HCT116 (cell line): ENCODE data around the gene RBBP8NL. TPM values are rescaled to one million over a fixed set of nuclear protein-coding genes. Genes with fewer than 3 reads are reported as not detected.

Experiments
- ATAC-seq: fragments of 200-7000 bp; cut with Tn5 transposase; 2 replicates; pipeline ENCODE4 v1.9.1; 2020; ENCODE audit warnings: mild to moderate bottlenecking, moderate library complexity
- BruUV-seq: library from RNA; stranded (reverse); fragments of 400-500 nt; replicated peaks from 2 replicates; lab custom pipeline; 2021; lab: Mats Ljungman, UMichigan
- CTCF ChIA-PET: fragments of 300-600 bp; sonication (Branson Sonifier 250); formaldehyde crosslinking; loops from one replicate; lab custom pipeline; 2021; ENCODE audit warnings: antibody characterized with exemption; lab: Charles Lee
- POLR2A ChIA-PET: fragments of 300-600, 350-600 bp; sonication (Branson Sonifier 250); formaldehyde crosslinking; loops from one replicate; lab custom pipeline; 2021; ENCODE audit warnings: antibody characterized with exemption; lab: Charles Lee
- RAD21 ChIA-PET, 2 experiments: fragments of 300-600 bp; sonication (Branson Sonifier 250); formaldehyde crosslinking; loops; one replicate each; lab custom pipeline; 2023; ENCODE audit warnings: low total read pairs in 2 of 2; ENCODE audit not compliant: uncharacterized antibody in 2 of 2, unreplicated experiment in 2 of 2, low non-redundant PET in 1 of 2; lab: Charles Lee
- DNase-seq: peaks from one replicate; pipeline ENCODE4 v3.0.0-alpha.2; 2010; ENCODE audit warnings: low read depth, low spot score
- H2AFZ ChIP-seq: fragments of 200-600 bp; shearing (Covaris generic), sonication (generic); 2 replicates; pipeline ENCODE4 v1.6.1; 2017; ENCODE audit warnings: low read depth, mixed run types, mixed read lengths, antibody characterized with exemption, low read length; ENCODE audit not compliant: poor library complexity, severe bottlenecking
- H3K27ac ChIP-seq: 2 replicates; pipeline ENCODE4 v1.5.1; 2012; ENCODE audit warnings: low read depth, low read length
- H3K27me3 ChIP-seq: fragments of 200-600 bp; sonication (generic); 2 replicates; pipeline ENCODE4 v1.6.1; 2016; ENCODE audit warnings: mixed run types, low read length, mixed read lengths; ENCODE audit not compliant: insufficient read depth
- H3K36me3 ChIP-seq, 2 experiments: fragments of 200-500 bp in 1 of 2; fragments of 200-600 bp in 1 of 2; sonication (Bioruptor generic) in 1 of 2; sonication (generic) in 1 of 2; 2 replicates each; pipeline versions ENCODE4 v1.5.1 to v1.6.1; 2014 to 2016; ENCODE audit warnings: low read length in 2 of 2, inconsistent platforms in 1 of 2, mixed read lengths in 1 of 2, mixed run types in 1 of 2; ENCODE audit not compliant: insufficient read depth in 2 of 2, control insufficient read depth in 1 of 2
- H3K4me1 ChIP-seq, 2 experiments: fragments of 200-600 bp in 1 of 2; sonication (generic) in 1 of 2; 2 replicates each; pipeline versions ENCODE4 v1.5.1 to v1.6.1; 2012 to 2017; ENCODE audit warnings: low read length in 2 of 2, inconsistent platforms in 1 of 2, mild to moderate bottlenecking in 1 of 2, mixed read lengths in 1 of 2, mixed run types in 1 of 2, moderate library complexity in 1 of 2; ENCODE audit not compliant: insufficient read depth in 2 of 2, control insufficient read depth in 1 of 2
- H3K4me2 ChIP-seq: fragments of 200-600 bp; sonication (generic); 2 replicates; pipeline ENCODE4 v1.6.1; 2017; ENCODE audit warnings: mixed run types, low read length, mixed read lengths
- H3K4me3 ChIP-seq, 2 experiments: fragments of 200-600 bp in 1 of 2; sonication (generic) in 1 of 2; replicated peaks in 1 of 2; 2 replicates each; pipeline ENCODE4 v1.5.1; 2011 to 2016; ENCODE audit warnings: low read length in 2 of 2, control low read depth in 1 of 2, low read depth in 1 of 2, mild to moderate bottlenecking in 1 of 2, mixed read lengths in 1 of 2, mixed run types in 1 of 2
- H3K79me2 ChIP-seq: fragments of 200-600 bp; sonication (generic); 2 replicates; pipeline ENCODE4 v1.6.1; 2017; ENCODE audit warnings: mild to moderate bottlenecking, mixed run types, low read length, moderate library complexity, mixed read lengths; ENCODE audit not compliant: insufficient read depth
- H3K9ac ChIP-seq: fragments of 200-600 bp; sonication (generic); 2 replicates; pipeline ENCODE4 v1.6.1; 2016; ENCODE audit warnings: low read length, mixed read lengths
- H3K9me2 ChIP-seq: fragments of 200-600 bp; sonication (generic), shearing (Covaris generic); 2 replicates; pipeline ENCODE4 v1.6.1; 2017; ENCODE audit warnings: mixed run types, mild to moderate bottlenecking, moderate library complexity; ENCODE audit not compliant: insufficient read depth
- H3K9me3 ChIP-seq, 2 experiments: fragments of 200-500 bp in 1 of 2; fragments of 200-600 bp in 1 of 2; sonication (Bioruptor generic) in 1 of 2; sonication (generic) in 1 of 2; 2 replicates each; pipeline ENCODE4 v1.6.1; 2014 to 2017; ENCODE audit warnings: low read length in 2 of 2, mixed read lengths in 2 of 2, inconsistent platforms in 1 of 2, low read depth in 1 of 2, mild to moderate bottlenecking in 1 of 2, mixed run types in 1 of 2, moderate library complexity in 1 of 2; ENCODE audit not compliant: control insufficient read depth in 1 of 2, insufficient read depth in 1 of 2
- H4K20me1 ChIP-seq: fragments of 200-600 bp; sonication (generic), shearing (Covaris generic); 2 replicates; pipeline ENCODE4 v1.6.1; 2017; ENCODE audit warnings: mixed run types, mild to moderate bottlenecking, moderate library complexity; ENCODE audit not compliant: insufficient read depth
- CBX3 ChIP-seq: IDR thresholded peaks from 2 replicates; pipeline ENCODE4 v1.6.1; 2012; ENCODE audit warnings: low read depth
- CEBPB ChIP-seq: IDR thresholded peaks from 2 replicates; pipeline ENCODE4 v1.6.1; 2012; ENCODE audit warnings: low read depth
- EGR1 ChIP-seq: IDR thresholded peaks from 2 replicates; pipeline ENCODE4 v1.6.1; 2012; ENCODE audit warnings: low read depth
- ELF1 ChIP-seq: IDR thresholded peaks from 2 replicates; pipeline ENCODE4 v1.6.1; 2012; ENCODE audit warnings: low read depth, borderline replicate concordance
- EZH2 ChIP-seq: fragments of 200-600 bp; sonication (generic); IDR thresholded peaks from 2 replicates; pipeline ENCODE4 v1.6.1; 2017; ENCODE audit warnings: antibody characterized with exemption, mixed run types
- EZH2phosphoT487 ChIP-seq: fragments of 200-600 bp; IDR thresholded peaks from 2 replicates; pipeline ENCODE4 v1.6.1; 2018; ENCODE audit warnings: antibody characterized with exemption, borderline replicate concordance
- FOSL1 ChIP-seq: IDR thresholded peaks from 2 replicates; pipeline ENCODE4 v1.6.1; 2012; ENCODE audit warnings: low read depth
- JUND ChIP-seq: IDR thresholded peaks from 2 replicates; pipeline ENCODE4 v1.6.1; 2012
- POLR2AphosphoS5 ChIP-seq: IDR thresholded peaks from 2 replicates; pipeline ENCODE4 v1.6.1; 2011; ENCODE audit warnings: mild to moderate bottlenecking, low read depth, low read length, moderate library complexity
- RAD21 ChIP-seq: IDR thresholded peaks from 2 replicates; pipeline ENCODE4 v1.6.1; 2012; ENCODE audit warnings: low read depth, mild to moderate bottlenecking
- SIN3A ChIP-seq: IDR thresholded peaks from 2 replicates; pipeline ENCODE4 v1.6.1; 2012; ENCODE audit warnings: low read depth
- SP1 ChIP-seq: IDR thresholded peaks from 2 replicates; pipeline ENCODE4 v1.6.1; 2012; ENCODE audit warnings: low read depth
- SRF ChIP-seq: IDR thresholded peaks from 2 replicates; pipeline ENCODE4 v1.6.1; 2012; ENCODE audit warnings: low read depth
- TCF7L2 ChIP-seq: IDR thresholded peaks from 2 replicates; pipeline ENCODE4 v1.7.0; 2011; ENCODE audit warnings: borderline replicate concordance, inconsistent platforms; ENCODE audit not compliant: insufficient read depth, insufficient read length; ENCODE audit errors: extremely low read depth
- YY1 ChIP-seq: IDR thresholded peaks from 2 replicates; pipeline ENCODE4 v1.6.1; 2011; ENCODE audit warnings: low read length, low read depth, moderate library complexity, mild to moderate bottlenecking; ENCODE audit not compliant: insufficient replicate concordance; ENCODE audit errors: extremely low read depth
- ZFX ChIP-seq: fragments of 450-650 bp; IDR thresholded peaks from 2 replicates; pipeline ENCODE4 v1.6.1; 2017
- intact Hi-C: fragments of 100-400 bp; cut with micrococcal nuclease; formaldehyde crosslinking; loops from 2 replicates; pipeline ENCODE4 v1.10.0; 2022
- total RNA-seq: library from RNA; stranded (reverse); gene quantifications from one replicate; pipeline ENCODE4 v1.2.1, GENCODE V29; 2021; ENCODE audit not compliant: unreplicated experiment
- TF ChIP-seq, protein P1 (sequence below): IDR thresholded peaks from 2 replicates; pipeline ENCODE4 v1.6.1; 2012
- TF ChIP-seq, protein P2 (sequence below): IDR thresholded peaks from 2 replicates; pipeline ENCODE4 v1.6.1; 2012; ENCODE audit warnings: low read depth

The RBBP8NL gene
- total RNA-seq, 1 experiment from 2014 or later, result 0.59 TPM

DNA sequence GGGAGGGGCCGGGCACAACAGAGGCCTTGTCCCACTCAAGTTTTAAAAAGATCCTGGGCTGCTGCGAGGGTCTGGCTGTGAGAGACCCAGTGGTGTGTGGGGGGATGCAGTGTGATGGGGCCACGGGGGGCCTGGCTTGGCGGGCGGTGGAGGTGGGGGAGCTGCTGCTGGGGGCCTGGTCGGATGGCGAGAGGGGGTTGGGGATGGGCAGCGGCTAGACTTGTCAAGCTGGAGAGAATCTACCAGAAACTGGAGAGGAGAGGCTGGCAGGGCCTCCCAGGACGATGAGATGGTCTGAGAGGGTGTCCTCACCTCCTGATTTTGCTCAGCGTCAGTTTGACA is 35.3 kb downstream of the RBBP8NL start:
- Histone ChIP-seq H3K27ac (no peak overlapping the region), H4K20me1 (peaks cover 9% of the 10 kb centered on the region; the same call in 1 of the 2 replicates), H3K9me2 (no peaks in the 10 kb centered on the region), H3K9me3 (no peaks in the 10 kb centered on the region), H3K4me2 (no peak overlapping the region), H3K9ac (no peak overlapping the region), H3K36me3 (peaks cover 8 to 22% of the 10 kb centered on the region in 2 experiments), H3K4me1 (peaks cover 5 to 21% of the 10 kb centered on the region in 2 experiments; a peak in 3 of 4 replicates), H3K79me2 (peaks cover 26% of the 10 kb centered on the region), H3K27me3 (no peaks in the 10 kb centered on the region), H2AFZ (no peak overlapping the region), H3K4me3 (no peak overlapping the region)
- RAD21 ChIA-PET, result no interaction called here
- DNase-seq (no peak), ATAC-seq (no peak)
- CTCF ChIA-PET, result no interaction called here
- POLR2A ChIA-PET, result no interaction called here
- no peak for TF ChIP-seq POLR2AphosphoS5
- TF ChIP-seq SP1, result no peak
- TF ChIP-seq, protein P1, sequence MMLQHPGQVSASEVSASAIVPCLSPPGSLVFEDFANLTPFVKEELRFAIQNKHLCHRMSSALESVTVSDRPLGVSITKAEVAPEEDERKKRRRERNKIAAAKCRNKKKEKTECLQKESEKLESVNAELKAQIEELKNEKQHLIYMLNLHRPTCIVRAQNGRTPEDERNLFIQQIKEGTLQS, result no peak
- no peak for TF ChIP-seq RAD21
- no peak for TF ChIP-seq CBX3
- TF ChIP-seq EZH2phosphoT487, result no peak
- no peak for TF ChIP-seq EZH2
- TF ChIP-seq JUND, result no peak
- BruUV-seq, result no TSS peak
- intact Hi-C loops, result no loop called here

DNA sequence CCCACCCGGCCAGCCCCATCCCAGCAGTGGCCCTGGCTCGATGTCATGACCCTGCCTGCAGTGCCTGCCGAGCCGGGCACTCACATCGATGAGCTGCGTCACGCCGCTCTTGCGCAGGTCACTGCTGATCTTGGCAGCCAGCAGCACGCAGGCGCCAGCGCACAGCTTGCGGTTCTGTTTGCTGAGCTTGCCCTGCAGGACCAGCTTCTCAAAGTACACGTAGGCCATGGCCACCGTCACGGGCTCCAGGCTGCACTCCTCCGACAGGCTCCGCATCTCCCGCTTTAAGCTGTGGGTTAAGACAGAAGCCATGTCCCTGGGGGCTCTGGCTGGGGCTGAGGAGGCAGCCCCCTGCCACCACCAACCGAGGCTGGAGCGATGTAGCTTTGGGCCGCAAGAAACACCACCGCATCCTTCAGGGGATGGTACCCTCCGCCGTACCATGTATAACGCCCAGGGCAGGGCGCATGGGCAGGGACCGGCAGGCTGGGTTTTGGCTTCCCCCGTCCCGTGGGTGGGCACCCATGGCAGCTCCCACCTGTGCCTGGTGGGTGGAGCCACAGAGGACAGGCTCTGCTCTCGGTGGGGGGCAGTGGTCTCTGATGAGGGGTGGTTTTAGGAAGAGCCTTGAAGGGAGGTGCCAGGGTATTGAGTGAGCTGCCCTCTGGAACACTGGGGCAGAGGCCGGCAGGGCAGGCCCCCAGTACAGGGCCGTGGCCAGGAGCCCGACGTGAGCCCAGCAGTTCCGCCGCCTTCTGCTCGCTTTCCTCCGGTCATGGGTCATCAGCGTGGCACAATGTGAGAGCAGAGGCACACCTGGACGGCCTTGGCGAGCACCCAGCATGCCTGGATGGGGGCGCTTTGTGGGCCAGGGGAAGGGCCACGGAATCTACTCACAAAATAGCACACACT is 35.9 kb downstream of the RBBP8NL start:
- DNase-seq (no peak), ATAC-seq (no peak)
- H3K9ac ChIP-seq, result no peak overlapping the region
- no peak overlapping the region for H3K27ac ChIP-seq
- no peaks in the 10 kb centered on the region for H3K9me2 ChIP-seq
- CTCF ChIA-PET, result no interaction called here
- H3K36me3 ChIP-seq, result peaks cover 8 to 22% of the 10 kb centered on the region in 2 experiments
- POLR2A ChIA-PET, result no interaction called here
- peaks cover 5 to 21% of the 10 kb centered on the region in 2 experiments; a peak in 3 of 4 replicates for H3K4me1 ChIP-seq
- peaks cover 9% of the 10 kb centered on the region; the same call in 1 of the 2 replicates for H4K20me1 ChIP-seq
- H3K9me3 ChIP-seq, result no peaks in the 10 kb centered on the region
- H3K4me3 ChIP-seq, result no peak overlapping the region
- intact Hi-C loops, result no loop called here
- H3K4me2 ChIP-seq, result no peak overlapping the region
- peaks cover 33% of the 10 kb centered on the region for H3K79me2 ChIP-seq
- no TSS peak for BruUV-seq
- H2AFZ ChIP-seq, result no peak overlapping the region
- RAD21 ChIA-PET, result no interaction called here
- H3K27me3 ChIP-seq, result no peaks in the 10 kb centered on the region
- TF ChIP-seq TCF7L2 (no peak), CBX3 (no peak), POLR2AphosphoS5 (no peak), EZH2 (no peak), SP1 (no peak), FOSL1 (no peak), ZFX (no peak), RAD21 (no peak), SRF (no peak), SIN3A (no peak), EGR1 (no peak), ELF1 (no peak), EZH2phosphoT487 (no peak), YY1 (no peak), CEBPB (no peak)
- TF ChIP-seq, protein P2, sequence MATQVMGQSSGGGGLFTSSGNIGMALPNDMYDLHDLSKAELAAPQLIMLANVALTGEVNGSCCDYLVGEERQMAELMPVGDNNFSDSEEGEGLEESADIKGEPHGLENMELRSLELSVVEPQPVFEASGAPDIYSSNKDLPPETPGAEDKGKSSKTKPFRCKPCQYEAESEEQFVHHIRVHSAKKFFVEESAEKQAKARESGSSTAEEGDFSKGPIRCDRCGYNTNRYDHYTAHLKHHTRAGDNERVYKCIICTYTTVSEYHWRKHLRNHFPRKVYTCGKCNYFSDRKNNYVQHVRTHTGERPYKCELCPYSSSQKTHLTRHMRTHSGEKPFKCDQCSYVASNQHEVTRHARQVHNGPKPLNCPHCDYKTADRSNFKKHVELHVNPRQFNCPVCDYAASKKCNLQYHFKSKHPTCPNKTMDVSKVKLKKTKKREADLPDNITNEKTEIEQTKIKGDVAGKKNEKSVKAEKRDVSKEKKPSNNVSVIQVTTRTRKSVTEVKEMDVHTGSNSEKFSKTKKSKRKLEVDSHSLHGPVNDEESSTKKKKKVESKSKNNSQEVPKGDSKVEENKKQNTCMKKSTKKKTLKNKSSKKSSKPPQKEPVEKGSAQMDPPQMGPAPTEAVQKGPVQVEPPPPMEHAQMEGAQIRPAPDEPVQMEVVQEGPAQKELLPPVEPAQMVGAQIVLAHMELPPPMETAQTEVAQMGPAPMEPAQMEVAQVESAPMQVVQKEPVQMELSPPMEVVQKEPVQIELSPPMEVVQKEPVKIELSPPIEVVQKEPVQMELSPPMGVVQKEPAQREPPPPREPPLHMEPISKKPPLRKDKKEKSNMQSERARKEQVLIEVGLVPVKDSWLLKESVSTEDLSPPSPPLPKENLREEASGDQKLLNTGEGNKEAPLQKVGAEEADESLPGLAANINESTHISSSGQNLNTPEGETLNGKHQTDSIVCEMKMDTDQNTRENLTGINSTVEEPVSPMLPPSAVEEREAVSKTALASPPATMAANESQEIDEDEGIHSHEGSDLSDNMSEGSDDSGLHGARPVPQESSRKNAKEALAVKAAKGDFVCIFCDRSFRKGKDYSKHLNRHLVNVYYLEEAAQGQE, result no peak
